ENCODE measurements around the gene ALOXE3. TPM values are rescaled to one million over a fixed set of nuclear protein-coding genes. Genes with fewer than 3 reads are reported as not detected.
A peak's percentile ranks its signal among the peaks of the same experiment; 100 is the strongest.

The ALOXE3 gene
- total RNA-seq, 1 donor from 2014 or later, result not detected

GRCh38 chr17:8154608-8155155, 36.4 kb upstream of the ALOXE3 start:
- POLR2A ChIA-PET, result interaction anchor here (1.1 to 15.9 kb wide), 6 partner anchors 15 to 141 kb away, joined by 3 to 385 read pairs (median 44); partner anchors contain the start of genes BORCS6 and SLC25A35
- Mint-ChIP-seq H3K4me3 (no peak overlapping the region), H3K9me3 (no peaks in the 10 kb centered on the region), H3K4me1 (peaks cover 43% of the 10 kb centered on the region), H3K27me3 (no peaks in the 10 kb centered on the region), H3K36me3 (ENCODE audit: low read depth) (peaks cover 26% of the 10 kb centered on the region), H3K27ac (no peak overlapping the region)
- intact Hi-C loops (cut with micrococcal nuclease), result loop anchor here (5.0 to 10.0 kb wide), 2 partner anchors 297 to 470 kb away; partner anchors contain the start of genes CYB5D1, NAA38, TMEM88 and TP53
- CTCF ChIA-PET, result interaction anchor here (1.7 kb wide), 1 partner anchor 16 kb away, joined by 3 read pairs; no protein-coding TSS in a partner anchor
- ATAC-seq (ENCODE audit: low read depth) (no peak), DNase-seq (no peak)
- TF ChIP-seq CTCF (IDR thresholded peaks at IDR 0.05), result no peak

- DNase-seq (peak; percentile 71), ATAC-seq (ENCODE audit: low read depth) (no peak)
- POLR2A ChIA-PET, result interaction anchor here (0.6 to 15.9 kb wide), 8 partner anchors 15 to 141 kb away, joined by 3 to 385 read pairs (median 10); partner anchors contain the start of genes BORCS6 and SLC25A35
- TF ChIP-seq CTCF (IDR thresholded peaks at IDR 0.05), result no peak
- no peaks in the 10 kb centered on the region for H3K9me3 Mint-ChIP-seq
- intact Hi-C loops (cut with micrococcal nuclease), result loop anchor here (10.0 kb wide), 1 partner anchor 469 kb away; the partner anchor contains the start of genes TP53 and WRAP53
- H3K36me3 Mint-ChIP-seq (ENCODE audit: low read depth), result peaks cover 29% of the 10 kb centered on the region
- H3K4me3 Mint-ChIP-seq, result no peak overlapping the region
- no peak overlapping the region for H3K27ac Mint-ChIP-seq
- peaks cover 39% of the 10 kb centered on the region for H3K4me1 Mint-ChIP-seq
- H3K27me3 Mint-ChIP-seq, result no peaks in the 10 kb centered on the region
- CTCF ChIA-PET, result interaction anchor here (0.6 to 1.7 kb wide), 2 partner anchors 15 to 63 kb away, joined by 3 read pairs; no protein-coding TSS in a partner anchor
Measured at GRCh38 chr17:8153957-8154607, 35.8 kb upstream of the ALOXE3 start.

DNA sequence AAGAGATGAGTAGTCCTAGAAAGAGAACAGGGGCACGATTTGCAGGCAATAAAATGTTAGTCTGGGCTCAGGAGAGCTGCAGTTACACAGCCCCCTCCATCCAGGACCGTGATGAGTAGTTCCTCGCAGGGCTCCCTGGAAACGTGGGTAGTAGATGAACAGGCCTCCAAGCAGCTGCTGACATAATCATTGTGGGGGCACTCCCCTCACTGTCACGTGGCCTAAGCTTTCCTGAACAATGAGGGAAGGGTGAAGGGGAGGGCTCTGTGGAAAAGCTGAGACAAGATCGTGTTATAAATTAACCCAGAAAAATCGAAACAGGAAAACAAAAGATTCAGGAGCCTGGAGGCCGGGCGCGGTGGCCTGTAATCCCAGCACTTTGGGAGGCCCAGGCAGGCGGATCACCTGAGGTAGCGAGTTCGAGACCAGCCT, 35.2 kb upstream of the ALOXE3 start:
- H3K9me3 Mint-ChIP-seq, result no peaks in the 10 kb centered on the region
- H3K4me1 Mint-ChIP-seq, result peaks cover 34% of the 10 kb centered on the region
- peak overlapping the region; percentile 82 for H3K27ac Mint-ChIP-seq
- no peak overlapping the region for H3K4me3 Mint-ChIP-seq
- POLR2A ChIA-PET, result interaction anchor here (0.6 to 15.9 kb wide), 7 partner anchors 14 to 95 kb away, joined by 3 to 385 read pairs (median 4); no protein-coding TSS in a partner anchor
- TF ChIP-seq CTCF (IDR thresholded peaks at IDR 0.05), result no peak
- peaks cover 30% of the 10 kb centered on the region for H3K36me3 Mint-ChIP-seq (ENCODE audit: low read depth)
- H3K27me3 Mint-ChIP-seq, result no peaks in the 10 kb centered on the region
- no peak for DNase-seq
- intact Hi-C loops (cut with micrococcal nuclease), result loop anchor here (10.0 kb wide), 1 partner anchor 469 kb away; the partner anchor contains the start of genes TP53 and WRAP53
- CTCF ChIA-PET, result interaction anchor here (0.6 to 1.7 kb wide), 2 partner anchors 14 to 62 kb away, joined by 3 read pairs; no protein-coding TSS in a partner anchor
- no peak for ATAC-seq (ENCODE audit: low read depth)

GRCh38 chr17:8153031-8153451, 34.7 kb upstream of the ALOXE3 start:
- ChIA-PET POLR2A (interaction anchor here (0.8 to 15.9 kb wide), 4 partner anchors 14 to 94 kb away, joined by 3 to 385 read pairs (median 71); no protein-coding TSS in a partner anchor), CTCF (no interaction called here)
- no peak for TF ChIP-seq CTCF (IDR thresholded peaks at IDR 0.05)
- Mint-ChIP-seq H3K4me3 (peak overlapping the region; percentile 24), H3K36me3 (ENCODE audit: low read depth) (peaks cover 31% of the 10 kb centered on the region), H3K27ac (peak overlapping the region; percentile 82), H3K4me1 (peaks cover 31% of the 10 kb centered on the region), H3K27me3 (no peaks in the 10 kb centered on the region), H3K9me3 (no peaks in the 10 kb centered on the region)
- DNase-seq (no peak), ATAC-seq (ENCODE audit: low read depth) (no peak)
- intact Hi-C loops (cut with micrococcal nuclease), result loop anchor here (10.0 kb wide), 1 partner anchor 468 kb away; the partner anchor contains the start of genes TP53 and WRAP53

All from activated B cell treated with CpG ODN at 0.5 μM for 24 hours (primary cell).